GM12892 (cell line): ENCODE data around the gene ANKMY1.

Experiments
- DNase-seq: peaks from one replicate; pipeline ENCODE4 v3.0.0; 2011; ENCODE audit not compliant: insufficient read length
- FAIRE-seq: peaks from 2 replicates; lab custom pipeline; 2011; peaks lifted over from hg19 to GRCh38; lab: Jason Lieb, UNC
- POLR2A ChIP-seq: IDR thresholded peaks from 2 replicates; pipeline ENCODE4 v1.6.1; 2011; ENCODE audit warnings: low read depth, low read length, control low read depth
- POLR2AphosphoS5 ChIP-seq: IDR thresholded peaks from 2 replicates; pipeline ENCODE4 v1.6.1; 2011; ENCODE audit warnings: low read depth, low read length, control low read depth
- TAF1 ChIP-seq: IDR thresholded peaks from 2 replicates; pipeline ENCODE4 v1.6.1; 2011; ENCODE audit warnings: low read depth, mild to moderate bottlenecking, control low read depth, low read length, borderline replicate concordance

The ANKMY1 gene

DNA sequence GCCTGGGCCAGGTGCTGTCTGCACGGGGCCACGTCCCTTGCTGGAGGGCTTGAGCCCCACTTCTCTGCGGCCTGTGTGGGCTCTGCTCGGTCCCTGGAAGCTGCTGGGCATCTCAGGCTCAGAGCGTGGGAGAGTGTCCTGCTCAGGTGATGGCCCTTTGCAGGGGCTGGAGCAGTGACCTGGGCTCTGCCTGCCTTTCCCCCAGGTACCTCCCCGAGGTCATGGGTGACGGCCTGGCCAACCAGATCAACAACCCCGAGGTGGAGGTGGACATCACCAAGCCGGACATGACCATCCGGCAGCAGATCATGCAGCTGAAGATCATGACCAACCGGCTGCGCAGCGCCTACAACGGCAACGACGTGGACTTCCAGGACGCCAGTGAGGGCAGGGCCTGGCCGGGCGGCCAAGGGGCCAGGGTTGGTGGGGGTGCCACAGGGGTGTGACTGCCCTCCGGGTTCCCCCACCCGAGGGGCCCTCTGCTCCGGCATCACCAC, 92.5 kb downstream of the ANKMY1 start:
- DNase-seq (no peak), FAIRE-seq (no peak)
- TF ChIP-seq POLR2AphosphoS5 (no peak), POLR2A (no peak), TAF1 (no peak)

DNA sequence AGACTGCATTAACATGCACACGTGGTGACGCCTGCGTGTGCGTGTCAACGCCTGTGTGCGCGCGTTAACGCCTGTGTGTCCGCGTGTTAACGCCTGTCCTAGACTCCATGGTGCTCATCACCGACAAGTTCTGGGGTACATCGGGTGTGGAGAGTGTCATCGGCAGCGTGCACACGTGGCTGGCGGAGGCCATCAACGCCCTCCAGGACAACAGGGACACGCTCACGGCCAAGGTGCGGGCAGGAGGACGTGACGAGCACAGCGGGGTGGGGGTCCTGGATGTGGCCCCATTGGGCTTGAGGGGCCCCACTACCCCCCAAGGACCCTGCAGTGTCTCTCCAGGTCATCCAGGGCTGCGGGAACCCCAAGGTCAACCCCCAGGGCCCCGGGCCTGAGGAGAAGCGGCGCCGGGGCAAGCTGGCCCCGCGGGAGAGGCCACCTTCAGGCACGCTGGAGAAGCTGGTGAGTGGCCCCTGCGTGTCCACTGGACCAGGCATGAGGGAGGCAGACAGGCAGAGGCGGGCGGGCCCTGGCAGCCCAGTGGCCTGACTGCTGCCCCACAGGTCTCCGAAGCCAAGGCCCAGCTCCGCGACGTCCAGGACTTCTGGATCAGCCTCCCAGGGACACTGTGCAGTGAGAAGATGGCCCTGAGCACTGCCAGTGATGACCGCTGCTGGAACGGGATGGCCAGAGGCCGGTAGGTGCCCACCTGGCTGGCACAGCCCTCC, 93.1 kb downstream of the ANKMY1 start:
- FAIRE-seq (no peak), DNase-seq (no peak)
- no peak for TF ChIP-seq POLR2AphosphoS5
- no peak for TF ChIP-seq TAF1
- no peak for TF ChIP-seq POLR2A

DNA sequence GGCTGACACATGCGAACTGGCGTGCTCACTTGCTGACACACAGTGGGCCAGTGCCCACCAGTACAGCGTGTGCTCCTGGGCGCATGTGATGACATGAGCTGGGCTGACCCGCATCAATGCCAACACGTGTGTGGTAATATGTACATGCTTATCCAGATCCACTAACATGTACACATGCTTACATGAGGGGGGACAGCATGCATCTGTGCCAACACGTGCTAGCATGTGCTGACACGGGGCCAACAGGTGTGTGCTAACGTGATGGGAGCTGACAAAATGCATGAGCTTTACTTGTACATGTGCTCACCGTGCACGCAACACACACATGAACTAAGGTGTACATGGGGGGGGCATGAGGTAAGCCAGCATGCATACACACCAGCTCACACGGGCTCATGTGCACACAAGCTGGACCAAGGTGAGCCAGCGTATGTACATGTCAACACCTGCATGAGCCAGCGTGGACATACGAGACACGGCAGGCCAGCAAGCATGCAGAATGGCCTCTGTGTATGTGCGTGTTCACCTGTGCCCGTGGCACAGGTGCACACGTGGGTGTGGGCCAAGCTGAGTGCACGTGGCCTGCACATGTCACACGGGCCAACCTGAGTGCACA, 93.8 kb downstream of the ANKMY1 start:
- FAIRE-seq (no peak), DNase-seq (no peak)
- TF ChIP-seq POLR2A (no peak), POLR2AphosphoS5 (no peak), TAF1 (no peak)

GRCh38 chr2:240463274-240463865, 94.4 kb downstream of the ANKMY1 start:
- DNase-seq (peak; percentile 13), FAIRE-seq (no peak)
- TF ChIP-seq POLR2AphosphoS5: no peak
- TF ChIP-seq TAF1: no peak
- no peak for TF ChIP-seq POLR2A

DNA sequence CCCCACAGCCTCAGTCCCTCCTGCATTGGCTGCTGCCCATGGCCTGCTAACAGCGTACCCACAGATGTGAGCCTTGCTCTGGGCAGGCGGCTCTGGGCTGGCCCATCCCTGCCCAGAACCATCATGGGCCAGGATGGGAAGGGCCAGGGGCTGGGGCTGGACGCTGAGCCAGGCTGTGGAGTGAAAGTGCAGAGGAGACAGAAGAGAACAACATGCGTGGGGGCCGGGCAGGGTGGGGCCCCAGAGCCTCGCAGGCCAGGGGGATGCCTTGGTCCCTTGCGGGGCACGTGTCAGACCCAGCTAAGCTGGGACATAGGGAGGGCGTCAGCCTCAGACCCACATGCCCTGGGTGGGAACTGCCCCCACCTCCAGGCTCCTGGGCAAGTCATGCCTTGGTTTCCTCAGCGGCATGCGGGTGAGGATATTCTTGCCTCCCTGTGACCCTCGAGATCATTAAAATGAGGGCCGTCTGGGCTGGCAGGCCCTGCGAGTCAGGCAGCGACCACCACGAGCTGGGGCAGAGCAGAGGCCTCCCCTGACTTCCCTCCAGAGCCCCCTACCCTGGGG, 95.0 kb downstream of the ANKMY1 start:
- no peak for DNase-seq
- no peak for FAIRE-seq
- no peak for TF ChIP-seq TAF1
- TF ChIP-seq POLR2A: no peak
- TF ChIP-seq POLR2AphosphoS5: no peak

GRCh38 chr2:240462073-240462706, 95.6 kb downstream of the ANKMY1 start:
- no peak for DNase-seq
- TF ChIP-seq POLR2AphosphoS5 (no peak), TAF1 (no peak), POLR2A (no peak)
- FAIRE-seq: no peak

DNA sequence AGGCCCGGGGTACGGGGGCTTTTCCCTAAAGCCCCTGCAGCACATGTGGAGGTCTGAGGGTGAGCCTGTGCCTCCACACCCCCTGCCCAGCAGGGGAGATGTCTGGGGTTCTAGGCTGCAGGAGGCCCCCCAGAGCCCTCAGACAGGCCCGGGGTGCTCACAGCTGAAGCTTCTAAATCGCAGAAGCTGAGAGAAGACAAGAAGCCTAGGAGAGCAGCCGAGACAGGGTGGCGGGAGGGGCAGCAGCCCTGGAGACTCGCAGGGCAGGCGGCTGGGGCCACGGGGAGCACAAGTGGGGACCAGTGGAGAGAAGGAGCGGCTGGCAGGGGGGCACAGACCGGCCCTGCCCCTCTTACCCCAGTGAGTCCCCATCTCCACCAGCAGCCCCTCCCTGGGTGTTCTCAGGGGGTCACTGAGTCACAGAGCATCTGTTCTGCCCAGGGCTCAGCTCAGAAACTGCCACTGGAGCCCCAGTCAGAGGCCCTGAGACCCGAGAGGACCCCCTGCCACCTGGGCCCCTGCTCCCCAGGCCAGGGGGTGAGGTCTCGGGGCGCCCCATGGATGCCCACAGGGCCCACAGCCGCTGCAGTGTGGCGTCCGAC, 96.2 kb downstream of the ANKMY1 start:
- DNase-seq (no peak), FAIRE-seq (no peak)

DNA sequence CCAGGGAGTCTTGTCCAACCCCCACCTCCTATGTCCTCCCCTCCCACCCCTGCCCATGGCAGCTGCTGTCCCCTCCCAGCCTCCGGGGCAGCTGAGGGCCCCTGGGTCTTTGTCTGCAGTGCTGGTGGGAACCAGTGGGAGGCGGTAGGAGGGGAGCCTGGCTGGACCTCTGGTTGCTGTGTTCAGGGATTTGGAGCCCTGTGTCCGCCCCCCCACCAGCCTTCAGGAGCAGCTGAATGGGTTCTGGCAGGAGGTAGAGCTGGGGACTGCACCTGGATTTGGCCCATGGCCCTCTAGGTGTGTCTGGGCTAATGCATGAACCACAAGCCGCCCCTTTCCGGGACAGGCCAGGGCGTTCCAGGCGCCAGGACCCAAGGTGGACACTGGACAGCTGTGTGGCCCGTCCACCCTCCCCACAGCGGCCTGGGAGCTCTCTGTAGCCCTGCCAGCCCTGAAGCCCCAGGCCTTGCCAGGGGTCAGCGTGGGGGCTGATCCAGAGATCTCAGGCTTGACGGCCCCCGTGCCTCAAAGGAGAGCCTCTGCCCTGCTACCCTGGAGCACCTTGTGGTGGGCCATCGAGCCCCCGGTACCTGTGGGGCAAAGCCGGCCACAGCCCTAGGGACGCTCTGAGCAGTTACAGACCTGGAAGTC, 96.9 kb downstream of the ANKMY1 start:
- DNase-seq (no peak), FAIRE-seq (no peak)
- TF ChIP-seq POLR2AphosphoS5 (no peak), POLR2A (no peak), TAF1 (no peak)

More for the DNA sequence above, 96.2 kb downstream of the ANKMY1 start:
- TF ChIP-seq TAF1: no peak
- TF ChIP-seq POLR2AphosphoS5: no peak
- TF ChIP-seq POLR2A: no peak

DNA sequence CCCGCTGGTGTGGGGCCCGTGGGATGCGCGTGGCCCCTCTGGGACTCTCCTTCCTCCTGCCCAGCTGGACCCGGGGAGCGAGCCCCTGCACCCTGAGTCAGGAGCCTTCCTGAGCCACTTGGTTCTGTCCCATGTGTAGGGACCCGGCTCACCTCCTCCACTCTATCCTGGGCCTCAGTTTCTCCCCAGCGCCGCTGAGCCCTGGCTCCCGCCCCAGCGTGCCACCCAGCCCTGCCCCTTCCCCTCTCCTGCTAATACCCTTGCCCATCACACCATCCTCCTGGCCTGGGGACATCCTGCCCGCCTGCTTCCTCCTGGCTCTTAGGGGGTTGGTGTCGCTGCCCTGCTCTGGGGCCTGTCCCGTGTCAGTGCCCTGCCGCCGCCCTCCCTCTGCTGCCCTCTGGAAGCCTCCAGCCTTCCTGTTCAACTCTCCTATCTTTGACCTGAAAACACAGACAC, 97.5 kb downstream of the ANKMY1 start:
- FAIRE-seq: no peak
- TF ChIP-seq POLR2A (no peak), TAF1 (no peak), POLR2AphosphoS5 (no peak)

GRCh38 chr2:240459401-240460252, 98.2 kb downstream of the ANKMY1 start:
- no peak for DNase-seq
- no peak for FAIRE-seq
- TF ChIP-seq POLR2A (no peak), TAF1 (no peak), POLR2AphosphoS5 (no peak)

More for the DNA sequence above, 97.5 kb downstream of the ANKMY1 start:
- DNase-seq: no peak
